Subcutaneous abdominal adipose tissue (tissue), 5 donors: ENCODE measurements around the gene NLRP7.
"Not testable (repeated sequence)": the region's sequence is repeated elsewhere in the genome, so short reads cannot be mapped to it uniquely, and the experiment has no call there.

ENCODE experiments used
- H3K27ac ChIP-seq: one replicate; pipeline ENCODE4 v1.7.0; 2013; ENCODE audit warnings: low read depth, mild to moderate bottlenecking, inconsistent platforms, low read length, moderate library complexity
- H3K27me3 ChIP-seq, 5 donors: one replicate each; pipeline ENCODE4 v1.7.0; 2013; ENCODE audit warnings: low read length in 5 of 5, inconsistent platforms in 1 of 5; ENCODE audit not compliant: control insufficient read depth in 5 of 5, insufficient read depth in 4 of 5
- H3K36me3 ChIP-seq, 5 donors: one replicate each; pipeline ENCODE4 v1.7.0; 2013; ENCODE audit warnings: low read length in 5 of 5; ENCODE audit not compliant: control insufficient read depth in 5 of 5, insufficient read depth in 5 of 5
- H3K4me1 ChIP-seq, 5 donors: one replicate each; pipeline ENCODE4 v1.7.0; 2013; ENCODE audit warnings: low read length in 5 of 5, mild to moderate bottlenecking in 3 of 5, moderate library complexity in 1 of 5; ENCODE audit not compliant: control insufficient read depth in 5 of 5, insufficient read depth in 5 of 5
- H3K4me3 ChIP-seq, 5 donors: one replicate each; pipeline ENCODE4 v1.7.0; 2013; ENCODE audit warnings: low read length in 5 of 5, low read depth in 1 of 5
- H3K9ac ChIP-seq, 5 donors: one replicate each; pipeline ENCODE4 v1.7.0; 2013; ENCODE audit warnings: low read length in 5 of 5, mild to moderate bottlenecking in 4 of 5, moderate library complexity in 3 of 5
- H3K9me3 ChIP-seq, 5 donors: one replicate each; pipeline ENCODE4 v1.7.0; 2013; ENCODE audit warnings: low read length in 5 of 5; ENCODE audit not compliant: control insufficient read depth in 5 of 5
- donor health status: healthy.
- donor health status: healthy.
- donor health status: healthy.
- donor health status: healthy.
- donor health status: healthy.

The NLRP7 gene

DNA sequence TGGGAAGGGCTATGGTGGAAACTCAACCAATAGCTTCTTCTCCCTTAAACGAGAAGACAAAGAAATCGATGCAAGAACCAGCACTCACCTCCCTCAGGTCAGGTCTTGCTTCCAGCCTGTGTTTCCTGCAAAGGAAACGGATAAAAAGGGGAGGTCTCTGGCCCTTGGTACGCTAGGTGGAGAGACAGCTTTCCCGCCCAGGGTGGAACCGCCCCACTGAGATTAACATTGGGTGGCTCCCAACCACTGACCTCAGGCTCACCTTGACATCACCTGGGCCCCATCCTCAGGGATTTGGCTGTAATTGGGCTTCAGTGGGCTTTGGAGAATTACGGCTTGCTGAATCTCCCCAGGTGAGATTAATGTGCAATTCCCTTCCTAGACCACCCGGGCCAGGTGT lies at the start of gene NLRP7:
NLRP7 (minus strand) TSS at position 150 of the 400 bp plus-strand sequence.
- Histone ChIP-seq H3K27ac (no peak within 1 kb of the TSS), H3K27me3 (no peaks in the 10 kb centered on the region), H3K9me3 (no peaks in the 10 kb centered on the region), H3K4me3 (no peak within 1 kb of the TSS), H3K4me1 (no peaks in the 10 kb centered on the region), H3K9ac (no peak within 1 kb of the TSS), H3K36me3 (no peaks in the 10 kb centered on the region)

GRCh38 chr19:54995561-54995960 lies 48.2 kb upstream of the NLRP7 start:
- peaks cover 0 to 4% (median 3%) of the 10 kb centered on the region in 5 donors for H3K9me3 ChIP-seq

DNA sequence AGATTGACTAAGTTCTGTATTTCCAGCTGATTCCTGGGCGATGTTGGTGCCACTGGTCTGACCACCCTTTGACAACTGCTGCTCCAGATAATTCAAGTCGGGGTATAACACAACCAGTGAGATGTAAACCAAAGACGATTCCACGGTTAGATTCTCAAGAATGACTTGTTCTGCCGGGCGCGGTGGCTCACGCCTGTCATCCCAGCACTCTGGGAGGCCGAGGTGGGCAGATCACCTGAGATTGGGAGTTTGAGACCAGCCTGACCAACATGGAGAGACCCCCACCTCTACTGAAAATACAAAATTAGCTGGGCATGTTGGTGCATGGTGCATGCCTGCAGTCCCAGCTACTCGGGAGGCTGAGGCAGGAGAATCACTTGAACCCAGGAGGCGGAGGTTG lies 42.2 kb upstream of the NLRP7 start:
- not testable (repeated sequence) for H3K9ac ChIP-seq, H3K27me3 ChIP-seq, H3K36me3 ChIP-seq, H3K4me3 ChIP-seq, H3K4me1 ChIP-seq, H3K27ac ChIP-seq, H3K9me3 ChIP-seq

More at GRCh38 chr19:54995561-54995960, 48.2 kb upstream of the NLRP7 start:
- Histone ChIP-seq H3K36me3 (no peaks in the 10 kb centered on the region), H3K4me3 (no peak overlapping the region), H3K27me3 (peaks cover 0 to 7% (median 0%) of the 10 kb centered on the region in 5 donors), H3K27ac (no peak overlapping the region), H3K4me1 (no peaks in the 10 kb centered on the region), H3K9ac (no peak overlapping the region)

DNA sequence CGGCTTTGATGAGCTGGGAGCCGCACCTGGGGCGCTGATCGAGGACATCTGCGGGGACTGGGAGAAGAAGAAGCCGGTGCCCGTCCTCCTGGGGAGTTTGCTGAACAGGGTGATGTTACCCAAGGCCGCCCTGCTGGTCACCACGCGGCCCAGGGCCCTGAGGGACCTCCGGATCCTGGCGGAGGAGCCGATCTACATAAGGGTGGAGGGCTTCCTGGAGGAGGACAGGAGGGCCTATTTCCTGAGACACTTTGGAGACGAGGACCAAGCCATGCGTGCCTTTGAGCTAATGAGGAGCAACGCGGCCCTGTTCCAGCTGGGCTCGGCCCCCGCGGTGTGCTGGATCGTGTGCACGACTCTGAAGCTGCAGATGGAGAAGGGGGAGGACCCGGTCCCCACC lies 35.2 kb upstream of the NLRP7 start:
- H3K27ac ChIP-seq, H3K9ac ChIP-seq, H3K4me3 ChIP-seq, H3K36me3 ChIP-seq, H3K27me3 ChIP-seq, H3K9me3 ChIP-seq, H3K4me1 ChIP-seq: not testable (repeated sequence)

- H3K36me3 ChIP-seq, H3K27me3 ChIP-seq, H3K27ac ChIP-seq, H3K9me3 ChIP-seq, H3K9ac ChIP-seq, H3K4me1 ChIP-seq, H3K4me3 ChIP-seq: not testable (repeated sequence)
These were observed 26.1 kb upstream of the NLRP7 start for GRCh38 chr19:54973229-54974090.

DNA sequence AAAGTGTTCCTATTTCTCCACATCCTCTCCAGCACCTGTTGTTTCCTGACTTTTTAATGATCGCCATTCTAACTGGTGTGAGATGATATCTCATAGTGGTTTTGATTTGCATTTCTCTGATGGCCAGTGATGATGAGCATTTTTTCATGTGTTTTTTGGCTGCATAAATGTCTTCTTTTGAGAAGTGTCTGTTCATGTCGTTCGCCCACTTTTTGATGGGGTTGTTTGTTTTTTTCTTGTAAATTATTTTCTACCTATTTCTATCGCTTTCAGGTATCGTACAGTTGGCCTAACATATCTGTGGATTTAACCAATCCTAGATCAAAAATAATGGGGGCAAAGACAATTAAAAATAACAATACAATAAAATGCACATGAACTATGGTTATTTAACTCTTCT lies 24.1 kb upstream of the NLRP7 start:
- not testable (repeated sequence) for H3K9ac ChIP-seq, H3K27ac ChIP-seq, H3K27me3 ChIP-seq, H3K4me1 ChIP-seq, H3K4me3 ChIP-seq, H3K36me3 ChIP-seq, H3K9me3 ChIP-seq

DNA sequence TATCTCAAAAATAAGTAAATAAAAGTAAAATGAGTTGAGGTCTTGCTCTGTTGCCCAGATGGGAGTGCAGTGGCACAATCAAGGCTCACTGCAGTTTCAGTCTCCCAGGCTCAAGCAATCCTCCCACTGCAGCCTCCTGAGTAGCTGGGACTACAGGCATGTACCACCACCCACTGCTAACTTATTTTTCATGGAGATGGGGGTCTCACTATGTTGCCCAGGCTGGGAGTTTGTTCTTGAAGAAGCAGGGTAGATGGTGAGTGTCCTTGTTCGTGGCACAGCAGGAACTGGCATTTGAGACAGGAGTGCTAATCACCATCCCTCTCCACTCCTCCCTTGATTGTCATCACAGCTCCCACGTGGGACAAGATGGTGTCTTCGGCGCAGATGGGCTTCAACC lies 22.3 kb upstream of the NLRP7 start:
- H3K4me3 ChIP-seq = no peak overlapping the region
- H3K27me3 ChIP-seq = peaks cover 0 to 3% (median 0%) of the 10 kb centered on the region in 5 donors
- H3K9ac ChIP-seq = no peak overlapping the region
- H3K36me3 ChIP-seq = no peaks in the 10 kb centered on the region
- no peaks in the 10 kb centered on the region for H3K4me1 ChIP-seq
- no peak overlapping the region for H3K27ac ChIP-seq
- H3K9me3 ChIP-seq = no peaks in the 10 kb centered on the region

DNA sequence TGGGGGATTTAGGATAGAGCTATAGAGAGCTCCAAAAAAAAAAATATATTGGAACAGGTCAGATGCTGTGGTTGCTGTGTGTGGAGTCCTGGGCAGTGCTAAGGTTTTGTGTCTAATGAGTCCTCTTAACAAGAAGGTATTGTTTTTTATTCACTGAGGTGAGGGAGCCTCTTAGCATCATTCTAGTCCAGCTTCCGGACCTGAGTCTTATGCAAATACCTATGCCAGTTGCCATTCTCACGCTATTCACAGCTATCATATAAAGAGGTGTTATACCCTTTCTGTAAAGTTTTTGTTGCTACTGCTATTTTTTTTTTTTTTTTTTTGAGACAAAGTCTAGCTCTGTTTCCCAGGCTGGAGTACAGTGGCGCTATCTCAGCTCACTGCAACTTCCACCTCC lies 20.3 kb upstream of the NLRP7 start:
- Histone ChIP-seq H3K9me3 (peaks cover 0 to 3% (median 0%) of the 10 kb centered on the region in 5 donors), H3K27ac (no peak overlapping the region), H3K4me3 (no peak overlapping the region), H3K36me3 (no peaks in the 10 kb centered on the region), H3K9ac (no peak overlapping the region), H3K4me1 (no peaks in the 10 kb centered on the region), H3K27me3 (peaks cover 0 to 3% (median 0%) of the 10 kb centered on the region in 5 donors)

DNA sequence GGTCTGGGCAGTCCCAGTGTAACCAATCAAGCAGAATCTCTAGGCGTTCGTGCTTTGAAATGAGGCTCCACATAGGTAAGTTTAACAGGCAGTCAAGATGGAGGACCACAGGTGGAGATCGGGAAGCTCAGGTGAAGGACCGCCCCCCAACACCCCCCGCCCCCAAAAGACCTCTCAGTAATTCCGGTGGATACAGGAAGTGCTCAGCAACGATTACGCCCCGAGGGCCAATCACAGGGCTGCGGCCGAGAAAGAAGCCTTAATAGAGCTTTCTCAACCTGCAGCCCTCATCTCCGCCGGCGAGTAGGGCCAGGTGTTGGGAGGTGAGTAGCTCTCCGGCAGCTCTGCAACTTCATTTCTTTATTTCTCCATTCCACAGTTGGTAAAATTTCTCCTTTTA lies 17.7 kb upstream of the NLRP7 start:
- H3K27ac ChIP-seq, H3K4me1 ChIP-seq, H3K36me3 ChIP-seq, H3K27me3 ChIP-seq, H3K9me3 ChIP-seq, H3K9ac ChIP-seq, H3K4me3 ChIP-seq: not testable (repeated sequence)

DNA sequence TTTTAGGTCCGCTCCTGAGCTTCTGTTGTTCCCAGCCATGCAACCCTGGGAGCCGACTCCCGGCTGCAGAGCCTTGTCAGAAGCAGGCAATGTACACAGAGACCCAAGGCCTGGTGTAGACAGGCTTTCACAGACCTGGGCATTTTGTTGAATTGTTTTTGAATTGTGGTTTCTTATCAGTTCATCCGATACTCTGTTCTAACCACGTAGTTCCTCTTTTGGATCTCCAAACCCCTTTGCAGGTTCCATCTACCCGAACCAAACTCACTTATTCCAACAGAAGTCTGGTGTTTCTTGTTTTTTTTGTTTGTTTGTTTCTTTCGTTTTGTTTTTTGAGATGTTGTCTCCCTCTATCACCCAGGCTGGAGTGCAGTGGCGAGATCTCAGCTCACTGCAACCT lies 12.5 kb upstream of the NLRP7 start:
- no peaks in the 10 kb centered on the region for H3K27me3 ChIP-seq
- no peak overlapping the region for H3K4me3 ChIP-seq
- H3K36me3 ChIP-seq = no peaks in the 10 kb centered on the region
- no peaks in the 10 kb centered on the region for H3K4me1 ChIP-seq
- H3K9me3 ChIP-seq = peaks cover 0 to 3% (median 0%) of the 10 kb centered on the region in 5 donors
- no peak overlapping the region for H3K27ac ChIP-seq
- H3K9ac ChIP-seq = no peak overlapping the region
